ENCODE results near the gene SH3PXD2A. TPM values are rescaled to one million over a fixed set of nuclear protein-coding genes. Genes with fewer than 3 reads are reported as not detected.
"Not testable (repeated sequence)": the region's sequence is repeated elsewhere in the genome, so short reads cannot be mapped to it uniquely, and the experiment has no call there.

SH3PXD2A gene
- total RNA-seq, 4 donors from 2014 or later = 12.1 to 68.5 (median 21.7) TPM

- H3K36me3 ChIP-seq = no peaks in the 10 kb centered on the region
- DNase-seq = no peak
- no peaks in the 10 kb centered on the region for H3K27me3 ChIP-seq
- peak overlapping the region in 2 of 4 donors; percentile 57 to 82 for H3K27ac ChIP-seq
- no peaks in the 10 kb centered on the region for H3K9me3 ChIP-seq
- H3K4me3 ChIP-seq = no peak overlapping the region
- H3K4me1 ChIP-seq = peaks cover 0 to 26% (median 0%) of the 10 kb centered on the region in 4 donors
- no peak for TF ChIP-seq POLR2A (IDR thresholded peaks at IDR 0.05)
Measured at GRCh38 chr10:103636492-103636891, 218.9 kb downstream of the SH3PXD2A start.

DNA sequence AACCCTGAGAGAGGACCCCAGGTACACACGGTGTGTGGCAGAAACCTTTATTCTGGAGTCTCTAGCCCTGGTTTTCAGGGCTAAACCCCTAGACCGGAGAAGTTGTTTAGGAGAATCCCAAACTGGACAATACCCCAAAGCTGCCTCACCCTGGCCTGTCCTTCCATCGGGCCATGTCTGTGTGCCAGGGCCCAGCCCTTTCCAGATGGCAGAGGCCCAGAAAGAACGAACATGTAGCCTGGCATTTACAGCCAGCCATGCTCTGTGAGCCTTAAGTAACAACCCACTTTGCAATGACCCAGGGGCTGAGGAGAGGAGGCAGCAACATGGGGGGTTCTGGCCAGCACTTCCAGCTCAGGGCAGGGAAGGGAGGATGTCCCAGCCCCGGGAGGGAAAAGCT lies 219.8 kb downstream of the SH3PXD2A start:
- H3K27ac ChIP-seq = no peak overlapping the region
- H3K4me1 ChIP-seq = peaks cover 0 to 26% (median 0%) of the 10 kb centered on the region in 4 donors
- no peaks in the 10 kb centered on the region for H3K27me3 ChIP-seq
- no peak for TF ChIP-seq POLR2A (IDR thresholded peaks at IDR 0.05)
- no peak for TF ChIP-seq CTCF (IDR thresholded peaks at IDR 0.05)
- no peak overlapping the region for H3K4me3 ChIP-seq
- no peaks in the 10 kb centered on the region for H3K9me3 ChIP-seq
- H3K36me3 ChIP-seq = no peaks in the 10 kb centered on the region
- no peak for DNase-seq

DNA sequence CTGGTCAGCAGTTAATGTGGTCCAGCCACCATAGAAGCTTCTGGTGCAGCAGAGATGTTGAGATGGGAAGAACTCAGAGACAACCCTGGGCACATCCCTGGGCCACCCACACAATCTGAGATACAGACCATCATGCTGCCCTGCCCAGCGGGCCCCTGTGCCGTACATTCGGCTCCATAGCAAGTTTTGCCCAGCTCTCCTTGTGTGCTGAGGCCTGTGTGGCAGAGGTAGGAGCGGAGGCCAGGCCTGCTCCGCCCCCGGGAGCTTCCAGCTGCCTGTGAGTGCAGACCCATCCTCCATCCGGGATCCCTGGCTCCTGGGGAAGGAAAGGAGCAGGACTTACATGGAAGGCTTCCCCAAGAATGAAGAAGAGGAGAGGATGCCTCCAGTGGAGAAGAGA lies 221.5 kb downstream of the SH3PXD2A start:
- DNase-seq = no peak
- H3K27ac ChIP-seq = no peak overlapping the region
- H3K4me1 ChIP-seq = peaks cover 0 to 23% (median 0%) of the 10 kb centered on the region in 4 donors
- TF ChIP-seq POLR2A (IDR thresholded peaks at IDR 0.05) (no peak), CTCF (IDR thresholded peaks at IDR 0.05) (no peak)
- no peak overlapping the region for H3K4me3 ChIP-seq
- H3K36me3 ChIP-seq = no peaks in the 10 kb centered on the region
- no peaks in the 10 kb centered on the region for H3K9me3 ChIP-seq
- H3K27me3 ChIP-seq = no peaks in the 10 kb centered on the region

DNA sequence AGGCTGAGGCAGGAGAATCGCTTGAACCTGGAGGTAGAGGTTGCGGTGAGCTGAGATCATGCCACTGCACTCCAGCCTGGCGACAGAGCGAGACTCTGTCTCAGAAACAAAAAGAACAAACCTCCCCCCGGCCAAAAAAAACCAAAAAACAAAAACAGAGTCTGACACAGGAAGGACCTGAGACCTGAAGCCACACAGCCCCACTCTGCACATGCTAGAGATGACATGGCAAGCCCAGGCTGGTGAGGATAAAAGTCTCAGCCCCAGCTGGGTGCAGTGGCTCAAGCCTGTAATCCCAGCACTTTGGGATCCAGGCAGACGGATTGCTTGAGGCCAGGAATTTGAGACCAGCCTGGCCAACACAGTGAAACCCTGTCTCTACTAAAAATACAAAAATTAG lies 222.5 kb downstream of the SH3PXD2A start:
- peaks cover 0 to 13% (median 0%) of the 10 kb centered on the region in 4 donors for H3K4me1 ChIP-seq
- not testable (repeated sequence) for H3K4me3 ChIP-seq, H3K27ac ChIP-seq, H3K9me3 ChIP-seq, H3K27me3 ChIP-seq, DNase-seq, H3K36me3 ChIP-seq

DNA sequence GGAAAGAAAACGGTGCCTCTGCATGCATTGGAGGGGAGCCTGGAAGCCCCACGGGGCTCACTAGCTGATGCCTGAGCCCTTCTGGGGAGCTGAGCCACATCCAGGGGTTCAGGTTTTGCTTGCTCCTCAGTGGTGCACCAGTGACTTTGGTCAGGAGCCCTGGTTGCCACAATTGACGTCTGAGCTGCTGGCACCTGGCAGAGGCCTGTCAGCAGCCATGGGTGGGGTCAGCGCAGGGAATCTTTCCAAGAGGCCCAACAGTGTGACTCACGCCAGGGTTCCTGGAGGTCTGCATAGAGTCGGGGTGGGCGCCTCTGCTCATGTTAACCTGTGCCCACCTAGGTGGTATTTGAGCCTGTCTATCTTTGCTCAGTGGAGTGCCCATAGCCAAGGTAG lies 223.1 kb downstream of the SH3PXD2A start:
- no peak overlapping the region for H3K27ac ChIP-seq
- no peak for DNase-seq
- no peaks in the 10 kb centered on the region for H3K27me3 ChIP-seq
- TF ChIP-seq CTCF (IDR thresholded peaks at IDR 0.05) = no peak
- H3K36me3 ChIP-seq = peaks cover 0 to 5% (median 0%) of the 10 kb centered on the region in 3 donors
- H3K4me1 ChIP-seq = peaks cover 0 to 7% (median 0%) of the 10 kb centered on the region in 4 donors
- no peak overlapping the region for H3K4me3 ChIP-seq
- H3K9me3 ChIP-seq = no peaks in the 10 kb centered on the region

DNA sequence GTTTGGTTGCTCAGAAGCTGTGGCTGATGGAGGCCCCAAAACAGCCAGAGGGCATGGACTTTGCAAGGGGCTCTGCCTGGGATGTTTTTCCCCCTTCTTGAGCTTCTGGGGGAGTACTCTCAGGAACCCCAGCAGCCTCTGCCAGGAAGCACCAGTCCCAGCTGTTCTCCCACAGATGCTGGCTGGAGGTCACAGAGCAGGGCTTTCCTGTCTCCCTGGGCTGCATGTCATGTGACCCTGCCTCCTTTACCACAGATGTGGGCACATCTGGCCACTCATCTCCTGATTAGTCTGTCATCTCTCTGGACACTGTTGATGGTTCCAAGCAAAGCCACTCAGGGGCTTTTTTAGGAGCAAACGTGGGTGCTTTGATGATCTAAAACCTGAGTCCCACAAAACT lies 225.2 kb downstream of the SH3PXD2A start:
- Histone ChIP-seq H3K4me1 (no peaks in the 10 kb centered on the region), H3K27ac (no peak overlapping the region), H3K4me3 (no peak overlapping the region), H3K9me3 (no peaks in the 10 kb centered on the region), H3K27me3 (no peaks in the 10 kb centered on the region), H3K36me3 (peaks cover 0 to 26% (median 0%) of the 10 kb centered on the region in 3 donors)
- no peak for DNase-seq
- TF ChIP-seq POLR2A (IDR thresholded peaks at IDR 0.05) (no peak), CTCF (IDR thresholded peaks at IDR 0.05) (no peak)

DNA sequence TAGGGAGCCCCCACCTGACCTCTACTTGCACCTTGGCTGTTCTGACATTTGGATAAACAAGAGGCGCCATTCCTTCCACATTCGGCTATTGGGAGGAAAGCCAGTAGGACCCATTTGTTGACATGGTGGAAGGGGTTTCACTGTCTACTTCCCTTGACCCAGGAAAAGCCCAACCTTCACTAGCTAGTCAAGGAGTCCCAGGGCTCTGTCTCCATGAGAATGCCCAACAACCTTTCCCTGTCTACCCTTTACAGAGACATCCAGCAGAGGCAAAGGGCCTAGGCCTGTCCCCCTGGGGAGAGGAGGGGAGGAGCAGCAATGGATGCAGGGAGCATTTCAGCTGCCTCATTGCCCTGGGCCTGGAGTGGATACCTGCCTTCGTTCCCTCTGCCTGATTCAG lies 225.8 kb downstream of the SH3PXD2A start:
- H3K27ac ChIP-seq = no peak overlapping the region
- no peak for DNase-seq
- no peaks in the 10 kb centered on the region for H3K4me1 ChIP-seq
- no peaks in the 10 kb centered on the region for H3K9me3 ChIP-seq
- TF ChIP-seq POLR2A (IDR thresholded peaks at IDR 0.05) (no peak), CTCF (IDR thresholded peaks at IDR 0.05) (no peak)
- H3K36me3 ChIP-seq = peaks cover 0 to 29% (median 0%) of the 10 kb centered on the region in 3 donors
- no peak overlapping the region for H3K4me3 ChIP-seq
- no peaks in the 10 kb centered on the region for H3K27me3 ChIP-seq

Data from Peyer's patch (tissue), 4 donors.